K562 (cell line): ENCODE measurements around the gene LRPAP1. TPM values are rescaled to one million over a fixed set of nuclear protein-coding genes. Genes with fewer than 3 reads are reported as not detected.

Experiments used
- ASH1L ChIP-seq: fragments of 450-650 bp; IDR thresholded peaks from 2 replicates; pipeline ENCODE4 v1.6.1; 2018; ENCODE audit warnings: borderline replicate concordance, mild to moderate bottlenecking, low read depth; ENCODE audit not compliant: partially characterized antibody
- ATF1 ChIP-seq, 2 experiments: fragments of 450-650 bp in 1 of 2; IDR thresholded peaks; 2 replicates each; pipeline ENCODE4 v1.6.1; 2016; ENCODE audit warnings: missing compliant biosample characterization in 1 of 2, missing genetic modification characterization in 1 of 2
- C11orf30 ChIP-seq: fragments of 450-650 bp; IDR thresholded peaks from 2 replicates; pipeline ENCODE4 v1.6.1; 2016; ENCODE audit warnings: low read depth, mild to moderate bottlenecking
- CEBPG ChIP-seq, 3 experiments: fragments of 200-800 bp in 1 of 3; sonication (Bioruptor generic) in 1 of 3; sonication (generic) in 1 of 3; formaldehyde crosslinking in 1 of 3; IDR thresholded peaks in 2 of 3; conservative IDR thresholded peaks in 1 of 3; 2 replicates each; pipeline versions ENCODE4 v1.6.1 to v1.8.0; 2016 to 2022; ENCODE audit warnings: missing compliant biosample characterization in 2 of 3, missing genetic modification characterization in 2 of 3, mild to moderate bottlenecking in 1 of 3, missing genetic modification reagents in 1 of 3
- DDX20 ChIP-seq: fragments of 450-650 bp; IDR thresholded peaks from 2 replicates; pipeline ENCODE4 v1.6.1; 2016; ENCODE audit warnings: missing genetic modification characterization, low read depth, mild to moderate bottlenecking, missing compliant biosample characterization, moderate library complexity
- ELK3 ChIP-seq: fragments of 450-650 bp; formaldehyde crosslinking; IDR thresholded peaks from 2 replicates; pipeline ENCODE4 v1.4.0; 2020; ENCODE audit warnings: mild to moderate bottlenecking
- FOXJ3 ChIP-seq: sonication (generic); formaldehyde crosslinking; IDR thresholded peaks from 2 replicates; pipeline ENCODE4 v1.4.0; 2020; ENCODE audit warnings: mild to moderate bottlenecking, missing genetic modification reagents
- FOXK1 ChIP-seq: sonication (generic); formaldehyde crosslinking; IDR thresholded peaks from 2 replicates; pipeline ENCODE4 v1.8.0; 2022; ENCODE audit warnings: missing genetic modification reagents, mild to moderate bottlenecking, borderline replicate concordance
- FOXP1 ChIP-seq: sonication (generic); formaldehyde crosslinking; IDR thresholded peaks from 2 replicates; pipeline ENCODE4 v1.8.0; 2022; ENCODE audit warnings: mild to moderate bottlenecking, missing genetic modification reagents
- GABPB2 ChIP-seq: fragments of 250-450 bp; sonication (Bioruptor Pico); conservative IDR thresholded peaks from 2 replicates; pipeline ENCODE4 v1.5.1; 2021; ENCODE audit warnings: mild to moderate bottlenecking
- HIVEP1 ChIP-seq: fragments of 250-450 bp; sonication (Bioruptor Pico); IDR thresholded peaks from 2 replicates; pipeline ENCODE4 v1.4.0; 2020; ENCODE audit warnings: mild to moderate bottlenecking
- HMBOX1 ChIP-seq: sonication (generic); IDR thresholded peaks from 2 replicates; pipeline ENCODE4 v1.6.1; 2016
- MAX ChIP-seq: sonication (generic); formaldehyde crosslinking; IDR thresholded peaks from 2 replicates; pipeline ENCODE4 v1.9.0; 2022; ENCODE audit warnings: mild to moderate bottlenecking, missing genetic modification reagents
- MBD2 ChIP-seq: sonication (generic); IDR thresholded peaks from 2 replicates; pipeline ENCODE4 v1.6.1; 2016; ENCODE audit warnings: low read depth, borderline replicate concordance
- MEF2D ChIP-seq: conservative IDR thresholded peaks from 2 replicates; pipeline ENCODE4 v1.6.1; 2016; ENCODE audit warnings: low read depth, missing genetic modification characterization, missing compliant biosample characterization
- NCOA2 ChIP-seq, 2 experiments: fragments of 450-650 bp; IDR thresholded peaks; 2 replicates each; pipeline ENCODE4 v1.6.1; 2018; ENCODE audit warnings: mild to moderate bottlenecking in 2 of 2, moderate library complexity in 1 of 2; ENCODE audit not compliant: partially characterized antibody in 2 of 2
- NCOA6 ChIP-seq: fragments of 450-650 bp; IDR thresholded peaks from 2 replicates; pipeline ENCODE4 v1.6.1; 2017; ENCODE audit warnings: mild to moderate bottlenecking
- NFRKB ChIP-seq: fragments of 450-650 bp; IDR thresholded peaks from 2 replicates; pipeline ENCODE4 v1.6.1; 2016; ENCODE audit warnings: low read depth
- PTTG1 ChIP-seq: fragments of 450-650 bp; IDR thresholded peaks from 2 replicates; pipeline ENCODE4 v1.6.1; 2016; ENCODE audit warnings: low read depth, mild to moderate bottlenecking, missing genetic modification characterization, missing compliant biosample characterization
- RAD51 ChIP-seq: fragments of 450-650 bp; IDR thresholded peaks from 2 replicates; pipeline ENCODE4 v1.7.1; 2016; ENCODE audit warnings: low read depth, mild to moderate bottlenecking, borderline replicate concordance
- RBM15 ChIP-seq: fragments of 200-400 bp; formaldehyde crosslinking; IDR thresholded peaks from 2 replicates; pipeline ENCODE4 v1.6.1; 2018; ENCODE audit warnings: mild to moderate bottlenecking, low read length, moderate library complexity; ENCODE audit not compliant: insufficient read depth
- TCF7L2 ChIP-seq: fragments of 150-350 bp; IDR thresholded peaks from 2 replicates; pipeline ENCODE4 v1.6.1; 2016; ENCODE audit warnings: low read depth, mild to moderate bottlenecking, low read length, moderate library complexity
- ZBTB26 ChIP-seq: fragments of 450-650 bp; formaldehyde crosslinking; IDR thresholded peaks from 2 replicates; pipeline ENCODE4 v1.4.0; 2022; ENCODE audit warnings: missing genetic modification characterization
- ZNF146 ChIP-seq: IDR thresholded peaks from one replicate; pipeline ENCODE4 v1.6.1; 2018; ENCODE audit warnings: missing compliant biosample characterization; ENCODE audit not compliant: unreplicated experiment
- ZNF212 ChIP-seq: fragments of 450-650 bp; formaldehyde crosslinking; IDR thresholded peaks from 2 replicates; pipeline ENCODE4 v1.4.0; 2020; ENCODE audit warnings: mild to moderate bottlenecking
- ZSCAN32 ChIP-seq: fragments of 450-650 bp; formaldehyde crosslinking; IDR thresholded peaks from 2 replicates; pipeline ENCODE4 v1.4.0; 2020; ENCODE audit warnings: mild to moderate bottlenecking, moderate library complexity
- polyA plus RNA-seq, 8 experiments: library from polyadenylated mRNA; depleted of rRNA in 4 of 8; stranded (reverse) in 5 of 8; unstranded in 3 of 8; fragments of >200 nt; fragmentation: Nextera tagmentation in 2 of 8; fragmentation: Illumina TruSeq in 1 of 8; extraction: Ambion mirVana in 2 of 8; extraction: Trizol in 1 of 8; gene quantifications; 2 replicates each; pipeline versions ENCODE4 v1.2.1 to v1.2.3, GENCODE V29; 2011 to 2014; ENCODE audit warnings: inconsistent platforms in 1 of 8, missing spikeins in 1 of 8
- total RNA-seq, 7 experiments: library from RNA; depleted of rRNA in 6 of 7; stranded (reverse); fragments of >200 nt in 6 of 7; fragmentation: Illumina TruSeq in 2 of 7; extraction: Trizol in 2 of 7; gene quantifications; 2 replicates each; pipeline versions ENCODE4 v1.2.1 to v1.2.3, GENCODE V29; 2011 to 2021; ENCODE audit warnings: low replicate concordance in 1 of 7

LRPAP1 gene
- total and polyA plus RNA-seq, 9 of the 15 experiments (the other 6 are each of a cell fraction or from before 2014, with no cell fraction given): 1.1 to 75.5 (median 41.8) TPM

- no peak for TF ChIP-seq FOXK1 (CRISPR knock-in tag)
- TF ChIP-seq DDX20 (tag): no peak
- TF ChIP-seq NFRKB: peak; percentile 55
- TF ChIP-seq ZNF146 (CRISPR knock-in tag): no peak
- TF ChIP-seq NCOA6: no peak
- no peak for TF ChIP-seq HMBOX1
- TF ChIP-seq FOXP1 (CRISPR knock-in tag): no peak
- TF ChIP-seq ZSCAN32 (CRISPR knock-in tag): no peak
- no peak for TF ChIP-seq PTTG1
- no peak for TF ChIP-seq CEBPG (CRISPR knock-in tag; IDR thresholded peaks at IDR 0.05)
- TF ChIP-seq CEBPG (tag; conservative IDR thresholded peaks at IDR 0.05 in 1 of 2, IDR thresholded peaks at IDR 0.05 in 1 of 2): no peak
- no peak for TF ChIP-seq ASH1L
- peak; percentile 73 for TF ChIP-seq MBD2
- TF ChIP-seq ELK3: no peak
- TF ChIP-seq HIVEP1 (CRISPR knock-in tag): no peak
- TF ChIP-seq C11orf30: no peak
- TF ChIP-seq MAX (CRISPR knock-in tag): peak; percentile 56; the same call in 1 of the 2 replicates
- TF ChIP-seq FOXJ3 (CRISPR knock-in tag): no peak
- TF ChIP-seq RAD51: no peak
- TF ChIP-seq ATF1 (CRISPR knock-in tag; IDR thresholded peaks at IDR 0.05): no peak
- TF ChIP-seq ATF1 (tag; IDR thresholded peaks at IDR 0.05): no peak
- TF ChIP-seq MEF2D (tag): no peak
- no peak for TF ChIP-seq ZBTB26 (CRISPR knock-in tag)
- no peak for TF ChIP-seq ZNF212
- no peak for TF ChIP-seq NCOA2 (IDR thresholded peaks at IDR 0.05; ENCODE audit: partially characterized antibody in 2 of 2)
- TF ChIP-seq RBM15: no peak
- no peak for TF ChIP-seq GABPB2 (CRISPR knock-in tag)
- TF ChIP-seq TCF7L2: no peak
These were observed at the start of gene LRPAP1 (continued) for GRCh38 chr4:3531879-3532750.
